Motor neuron (in vitro differentiated cells): ENCODE results near the gene PCSK9. TPM values are rescaled to one million over a fixed set of nuclear protein-coding genes. Genes with fewer than 3 reads are reported as not detected.
"Not testable (repeated sequence)": the region's sequence is repeated elsewhere in the genome, so short reads cannot be mapped to it uniquely, and the experiment has no call there.

Experiments used
- ATAC-seq, 8 experiments: fragments of 200-7000 bp; cut with Tn5 transposase; replicated peaks in 6 of 8; 2 replicates each; pipeline ENCODE4 v1.8.0; 2021; ENCODE audit warnings: mild to moderate bottlenecking in 8 of 8, moderate library complexity in 8 of 8
- H3K27ac ChIP-seq, 2 donors: fragments of 250-450 bp; sonication (Bioruptor Pico); 2 replicates each; pipeline ENCODE4 v1.9.0; 2021; ENCODE audit warnings: antibody characterized with exemption in 2 of 2, mild to moderate bottlenecking in 2 of 2, moderate library complexity in 1 of 2
- H3K4me1 ChIP-seq, 2 donors: fragments of 250-450 bp; sonication (Bioruptor Pico); replicated peaks in 1 of 2; 2 replicates each; pipeline ENCODE4 v1.6.1; 2021; ENCODE audit warnings: antibody characterized with exemption in 2 of 2, mild to moderate bottlenecking in 2 of 2, moderate library complexity in 1 of 2
- H3K4me3 ChIP-seq, 5 donors: fragments of 250-450 bp; sonication (Bioruptor Pico); 2 replicates each; pipeline ENCODE4 v1.9.0; 2021; ENCODE audit warnings: antibody characterized with exemption in 5 of 5, mild to moderate bottlenecking in 5 of 5, moderate library complexity in 4 of 5
- WGBS, 10 experiments: fragments of 450-650 bp; shearing (Covaris generic); methylation state at CpG; one replicate each; pipeline ENCODE4 v1.0.0; 2022; 5-methylcytosine and 5-hydroxymethylcytosine counted together
- in situ Hi-C, 9 experiments: fragments of 400-800 bp; cut with MboI; loops; one replicate each; pipeline ENCODE4 v1.15.0; 2021; ENCODE audit warnings: low sequenced_read_pairs in 9 of 9, low pct_unique_long_range_greater_than_20kb in 2 of 9; ENCODE audit not compliant: unreplicated experiment in 9 of 9
- total RNA-seq, 8 experiments: library from RNA; unstranded; fragments of 300-600 nt; gene quantifications; 2 replicates each; pipeline versions ENCODE4 v1.2.3 to v1.2.4, GENCODE V29; 2022

PCSK9 gene
- total RNA-seq, 8 experiments from 2014 or later: 0.05 to 51.9 (median 1.3) TPM

DNA sequence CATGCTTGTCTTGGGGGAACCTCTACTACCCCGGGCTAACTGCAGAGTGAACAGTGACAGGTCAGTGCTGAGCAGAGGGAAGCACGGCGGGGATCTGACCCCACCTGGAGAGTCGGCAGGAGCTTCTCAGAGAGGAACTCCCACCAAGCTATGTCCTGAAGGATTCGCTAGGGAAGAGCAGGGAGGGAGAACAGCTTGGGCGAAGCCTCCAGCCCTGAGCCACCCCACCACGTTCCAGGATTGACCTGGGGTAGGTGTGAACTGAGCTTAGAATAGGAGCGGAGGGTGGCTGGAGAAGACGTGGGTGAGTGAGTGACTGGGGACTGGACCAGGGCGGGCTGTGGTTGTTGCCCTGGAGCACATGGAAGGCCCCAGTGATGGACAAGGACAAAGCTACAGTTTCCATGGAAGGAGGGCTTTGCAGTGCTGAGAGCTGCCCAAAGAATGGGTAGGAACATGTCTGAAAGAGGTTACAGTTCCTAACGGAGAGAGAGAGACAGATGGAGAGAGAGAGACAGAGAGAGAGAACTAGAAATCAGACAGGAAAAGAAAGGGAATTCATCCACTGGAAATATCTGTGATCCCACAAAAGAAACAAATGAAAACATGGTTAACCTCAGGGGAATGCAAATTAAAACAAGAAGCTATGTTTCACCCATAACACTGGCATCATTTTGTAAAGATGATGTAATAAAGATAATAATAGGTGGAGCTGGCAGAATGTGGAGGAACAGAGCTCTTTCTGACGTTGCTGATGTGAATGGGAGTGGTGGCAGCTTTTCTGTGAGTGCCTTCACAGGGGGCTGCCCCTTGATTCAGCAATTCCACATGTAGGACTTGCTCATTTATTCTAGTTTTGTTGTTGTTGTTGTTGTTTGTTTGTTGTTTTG is 23.4 kb upstream of the PCSK9 start:
- H3K27ac ChIP-seq: no peak overlapping the region
- no peak overlapping the region for H3K4me3 ChIP-seq
- in situ Hi-C loops: no loop called here
- 35 to 80% (median 67%) methylated on average over 2 to 11 of the region's 12 CpGs; no CpG with 5 or more reads in 1 of the 10 experiments for WGBS, 10 experiments
- ATAC-seq: peak in 3 of 8 experiments; percentile 22 to 49 (median 27)
- no peaks in the 10 kb centered on the region for H3K4me1 ChIP-seq

DNA sequence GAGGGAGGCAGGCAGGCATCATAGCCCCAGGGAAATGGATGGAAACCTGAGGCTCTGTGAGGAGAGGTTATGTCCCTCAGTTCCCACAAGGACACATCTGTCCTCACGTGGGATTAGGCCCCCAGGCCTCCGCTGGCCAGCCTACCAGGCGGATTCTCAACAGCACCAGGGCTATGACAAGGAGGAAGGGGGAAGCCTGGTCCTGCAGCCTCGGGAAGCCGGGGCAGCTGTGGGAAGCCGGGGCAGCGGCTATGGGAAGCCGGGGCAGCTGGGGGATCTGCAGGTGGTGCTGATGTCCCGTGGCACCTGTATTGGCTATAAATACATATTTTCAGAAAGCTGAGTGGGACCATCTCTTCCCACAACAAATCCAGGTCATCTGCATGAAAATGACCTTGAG is 21.0 kb upstream of the PCSK9 start:
- H3K4me3 ChIP-seq: no peak overlapping the region
- no peak for ATAC-seq
- H3K4me1 ChIP-seq: no peaks in the 10 kb centered on the region
- H3K27ac ChIP-seq: no peak overlapping the region
- in situ Hi-C loops: no loop called here
- 60 to 92% (median 74%) methylated on average over 1 to 9 of the region's 9 CpGs; no CpG with 5 or more reads in 5 of the 10 experiments for WGBS, 10 experiments

DNA sequence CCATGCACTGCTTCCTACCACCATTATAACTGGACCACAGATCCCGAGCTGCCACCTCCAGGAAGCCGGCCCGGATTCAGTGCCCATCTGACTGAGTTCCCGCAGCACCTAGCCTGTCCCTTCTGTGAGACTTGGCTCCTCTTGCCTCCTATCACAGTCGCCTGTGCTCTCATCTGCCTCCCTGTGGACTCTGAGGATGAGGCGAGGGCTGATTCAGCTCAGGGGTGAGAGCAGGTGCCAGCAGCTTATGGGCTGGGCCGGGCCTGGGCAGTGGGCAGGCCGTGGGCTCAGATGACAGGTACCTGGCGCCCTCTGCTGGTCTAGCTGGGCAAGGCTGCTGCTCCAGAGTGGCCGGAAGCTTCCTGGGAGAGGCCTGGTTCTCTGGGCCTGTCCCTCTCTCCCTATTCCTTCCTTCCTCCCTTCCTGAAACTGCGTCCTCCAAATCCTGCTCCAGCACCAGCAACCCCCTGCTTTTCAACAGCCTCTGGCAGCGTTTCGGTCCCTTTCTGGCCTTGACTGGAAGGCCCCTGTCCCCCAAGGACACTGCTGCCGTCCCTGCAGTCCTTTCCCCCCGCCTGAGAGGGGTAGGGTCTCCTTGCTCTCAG is 17.3 kb upstream of the PCSK9 start:
- no peaks in the 10 kb centered on the region for H3K4me1 ChIP-seq
- H3K4me3 ChIP-seq: no peak overlapping the region
- peak; percentile 99 to 100 (median 100) for ATAC-seq
- WGBS, 10 experiments: 24 to 77% (median 40%) methylated on average over 3 to 12 of the region's 15 CpGs; no CpG with 5 or more reads in 5 of the 10 experiments
- in situ Hi-C loops: no loop called here
- no peak overlapping the region for H3K27ac ChIP-seq

GRCh38 chr1:55024163-55024562 is 15.2 kb upstream of the PCSK9 start:
- H3K27ac ChIP-seq, H3K4me3 ChIP-seq, H3K4me1 ChIP-seq, ATAC-seq, in situ Hi-C loops: not testable (repeated sequence)
- WGBS, 10 experiments: 90% methylated on average over 2 of the region's 10 CpGs; no CpG with 5 or more reads in 9 of the 10 experiments

DNA sequence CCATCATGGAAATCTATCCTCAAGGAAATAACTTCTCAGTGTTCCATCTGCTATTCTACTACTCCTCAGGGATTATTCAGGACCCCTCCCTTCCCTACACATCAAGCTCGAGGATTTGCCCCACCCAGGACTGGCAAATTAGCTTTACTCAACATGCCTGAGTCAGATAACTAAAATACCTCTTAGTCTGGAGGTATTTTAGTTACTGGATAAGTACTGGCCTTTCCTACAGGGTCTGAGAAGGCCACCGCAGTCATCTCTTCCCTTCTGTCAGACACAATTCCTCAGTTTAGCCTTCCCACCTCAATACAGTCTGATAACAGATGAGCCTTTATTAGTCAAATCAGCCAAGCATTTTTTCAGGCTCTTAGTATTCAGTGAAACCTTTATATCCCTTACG is 12.7 kb upstream of the PCSK9 start:
- WGBS, 10 experiments: no CpG with 5 or more reads among the region's 3 CpGs
- not testable (repeated sequence) for H3K4me3 ChIP-seq

DNA sequence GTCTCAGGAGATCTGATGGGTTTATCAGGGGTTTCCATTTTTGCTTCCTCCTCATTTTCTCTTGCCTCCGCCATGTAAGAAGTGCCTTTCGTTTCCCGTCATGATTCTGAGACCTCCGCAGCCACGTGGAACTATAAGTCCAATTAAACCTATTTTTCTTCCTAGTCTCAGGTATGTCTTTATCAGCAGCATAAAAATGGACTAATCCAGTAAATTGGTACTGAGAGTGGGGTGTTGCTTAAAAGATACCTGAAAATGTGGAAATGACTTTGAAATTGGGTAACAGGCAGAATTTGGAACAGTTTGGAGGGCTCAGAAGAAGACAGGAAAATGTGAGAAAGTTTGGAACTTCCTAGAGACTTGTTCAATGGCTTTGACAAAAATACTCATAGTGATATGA is 8.2 kb upstream of the PCSK9 start:
- H3K27ac ChIP-seq, ATAC-seq, H3K4me3 ChIP-seq, H3K4me1 ChIP-seq, in situ Hi-C loops: not testable (repeated sequence)
- WGBS, 10 experiments: 87 to 100% (median 97%) methylated on average over 4 to 5 of the region's 5 CpGs; no CpG with 5 or more reads in 1 of the 10 experiments

More for the DNA sequence above, 12.7 kb upstream of the PCSK9 start:
- ATAC-seq: peak in 2 of 8 experiments; percentile 9 to 45
- in situ Hi-C loops, H3K4me1 ChIP-seq, H3K27ac ChIP-seq: not testable (repeated sequence)

DNA sequence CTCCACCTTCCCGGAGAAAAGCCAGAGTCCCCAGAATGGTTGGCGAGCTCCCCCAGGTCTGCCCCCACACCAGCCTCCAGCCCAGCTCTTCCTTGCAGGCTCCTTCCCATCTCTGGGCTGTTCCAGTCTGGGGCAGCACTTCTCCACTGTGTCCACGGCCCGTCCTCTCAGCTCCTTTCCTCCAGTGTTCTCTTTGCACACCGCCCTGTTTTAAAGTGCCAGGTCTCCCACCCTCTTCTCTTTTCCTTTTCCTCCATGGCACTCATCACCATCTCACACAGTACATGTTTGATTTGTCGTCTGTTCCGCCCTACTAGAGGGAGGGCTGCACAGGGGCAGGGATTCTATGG is 6.1 kb upstream of the PCSK9 start:
- in situ Hi-C loops: no loop called here
- 42 to 100% (median 80%) methylated on average over 1 to 7 of the region's 7 CpGs; no CpG with 5 or more reads in 2 of the 10 experiments for WGBS, 10 experiments
- no peak overlapping the region for H3K4me3 ChIP-seq
- H3K27ac ChIP-seq: no peak overlapping the region
- ATAC-seq: peak in 3 of 8 experiments; percentile 3 to 21 (median 18)
- H3K4me1 ChIP-seq: no peaks in the 10 kb centered on the region

- WGBS, 10 experiments: 75 to 100% (median 93%) methylated on average over 2 to 5 of the region's 6 CpGs; no CpG with 5 or more reads in 2 of the 10 experiments
- Histone ChIP-seq H3K4me1 (peaks cover 0 to 3% of the 10 kb centered on the region in 2 donors), H3K27ac (no peak overlapping the region), H3K4me3 (no peak overlapping the region)
- no peak for ATAC-seq
- in situ Hi-C loops: no loop called here
Observed at GRCh38 chr1:55034476-55035133, 4.7 kb upstream of the PCSK9 start.

- Histone ChIP-seq H3K4me1 (peaks cover 3% of the 10 kb centered on the region in 2 donors), H3K27ac (no peak overlapping the region), H3K4me3 (no peak overlapping the region)
- in situ Hi-C loops: no loop called here
- 20 to 100% (median 79%) methylated on average over 1 to 4 of the region's 4 CpGs for WGBS, 10 experiments
- no peak for ATAC-seq
Observed at GRCh38 chr1:55035904-55036303, 3.4 kb upstream of the PCSK9 start.

GRCh38 chr1:55037733-55038551 is 1.4 kb upstream of the PCSK9 start:
- H3K4me3 ChIP-seq: no peak overlapping the region
- in situ Hi-C loops: no loop called here
- H3K27ac ChIP-seq: no peak overlapping the region
- ATAC-seq: no peak
- peaks cover 3% of the 10 kb centered on the region in 2 donors for H3K4me1 ChIP-seq
- WGBS, 10 experiments: 72 to 100% (median 86%) methylated on average over 1 to 8 of the region's 8 CpGs; no CpG with 5 or more reads in 4 of the 10 experiments

DNA sequence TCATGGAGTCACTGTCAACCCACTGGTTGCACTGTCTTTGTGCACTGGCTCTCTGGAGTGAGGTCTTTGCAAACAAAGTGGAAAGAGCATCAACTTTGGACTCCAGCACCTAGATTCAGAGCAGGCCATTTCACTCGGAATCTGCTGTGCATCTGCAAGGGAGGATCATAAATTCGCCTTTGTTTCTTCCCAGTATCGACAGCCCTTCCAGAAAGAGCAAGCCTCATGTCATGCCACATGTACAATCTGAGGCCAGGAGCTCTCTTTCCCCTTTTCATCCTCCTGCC is 853 bp upstream of the PCSK9 start:
- no peak for ATAC-seq
- 40 to 100% (median 80%) methylated on average over 1 to 3 of the region's 3 CpGs; no CpG with 5 or more reads in 4 of the 10 experiments for WGBS, 10 experiments
- Histone ChIP-seq H3K4me1 (peaks cover 3% of the 10 kb centered on the region in 2 donors), H3K4me3 (no peak overlapping the region), H3K27ac (no peak overlapping the region)
- in situ Hi-C loops: no loop called here

- no peak overlapping the region for H3K4me3 ChIP-seq
- WGBS, 10 experiments: 29 to 100% (median 52%) methylated on average over 1 to 9 of the region's 9 CpGs; no CpG with 5 or more reads in 1 of the 10 experiments
Observed at GRCh38 chr1:55038974-55039341, 390 bp upstream of the PCSK9 start.

More at GRCh38 chr1:55038974-55039341, 390 bp upstream of the PCSK9 start:
- Histone ChIP-seq H3K4me1 (peaks cover 3% of the 10 kb centered on the region in 2 donors), H3K27ac (no peak overlapping the region)
- in situ Hi-C loops: no loop called here
- ATAC-seq: peak in 1 of 8 experiments; percentile 7
